HFF-Myc (cell line): Measurements from ENCODE around the gene KCNH5.
"Not testable (repeated sequence)": the region's sequence is repeated elsewhere in the genome, so short reads cannot be mapped to it uniquely, and the experiment has no call there.

Experiments used
- DNase-seq: peaks from one replicate; pipeline ENCODE4 v3.0.0-alpha.2; 2011; ENCODE audit warnings: low read depth; ENCODE audit errors: extremely low read depth
- H3K4me3 ChIP-seq: replicated peaks from 2 replicates; pipeline ENCODE4 v1.5.1; 2011; ENCODE audit warnings: low read depth, mild to moderate bottlenecking, control low read depth, low read length
- TF ChIP-seq, protein P1 (sequence below): IDR thresholded peaks from 2 replicates; pipeline ENCODE4 v1.5.1; 2012; ENCODE audit warnings: mild to moderate bottlenecking, low read depth, low read length, control low read depth; ENCODE audit errors: missing control alignments

Gene KCNH5

DNA sequence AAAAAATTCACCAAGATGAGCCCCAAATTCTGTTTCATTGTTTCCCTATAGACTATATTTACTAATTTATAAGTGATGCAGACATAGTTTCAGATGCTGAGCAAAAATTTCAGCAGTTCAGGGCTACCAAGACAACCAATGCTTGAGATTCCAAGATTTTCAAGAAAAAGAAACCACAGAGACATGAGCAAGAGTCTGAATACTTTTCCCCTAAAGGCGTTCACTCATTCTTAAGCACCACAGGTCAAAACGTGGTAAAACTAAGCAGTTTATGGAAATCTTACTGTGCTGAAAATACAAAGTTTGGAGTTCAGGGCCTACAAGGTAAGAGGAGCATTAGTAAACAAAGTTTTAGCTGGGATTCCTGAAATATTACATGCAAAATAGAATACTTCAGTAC, 221.2 kb downstream of the KCNH5 start:
- no peak for DNase-seq
- TF ChIP-seq, protein P1, sequence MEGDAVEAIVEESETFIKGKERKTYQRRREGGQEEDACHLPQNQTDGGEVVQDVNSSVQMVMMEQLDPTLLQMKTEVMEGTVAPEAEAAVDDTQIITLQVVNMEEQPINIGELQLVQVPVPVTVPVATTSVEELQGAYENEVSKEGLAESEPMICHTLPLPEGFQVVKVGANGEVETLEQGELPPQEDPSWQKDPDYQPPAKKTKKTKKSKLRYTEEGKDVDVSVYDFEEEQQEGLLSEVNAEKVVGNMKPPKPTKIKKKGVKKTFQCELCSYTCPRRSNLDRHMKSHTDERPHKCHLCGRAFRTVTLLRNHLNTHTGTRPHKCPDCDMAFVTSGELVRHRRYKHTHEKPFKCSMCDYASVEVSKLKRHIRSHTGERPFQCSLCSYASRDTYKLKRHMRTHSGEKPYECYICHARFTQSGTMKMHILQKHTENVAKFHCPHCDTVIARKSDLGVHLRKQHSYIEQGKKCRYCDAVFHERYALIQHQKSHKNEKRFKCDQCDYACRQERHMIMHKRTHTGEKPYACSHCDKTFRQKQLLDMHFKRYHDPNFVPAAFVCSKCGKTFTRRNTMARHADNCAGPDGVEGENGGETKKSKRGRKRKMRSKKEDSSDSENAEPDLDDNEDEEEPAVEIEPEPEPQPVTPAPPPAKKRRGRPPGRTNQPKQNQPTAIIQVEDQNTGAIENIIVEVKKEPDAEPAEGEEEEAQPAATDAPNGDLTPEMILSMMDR = no peak
- no peak overlapping the region for H3K4me3 ChIP-seq

DNA sequence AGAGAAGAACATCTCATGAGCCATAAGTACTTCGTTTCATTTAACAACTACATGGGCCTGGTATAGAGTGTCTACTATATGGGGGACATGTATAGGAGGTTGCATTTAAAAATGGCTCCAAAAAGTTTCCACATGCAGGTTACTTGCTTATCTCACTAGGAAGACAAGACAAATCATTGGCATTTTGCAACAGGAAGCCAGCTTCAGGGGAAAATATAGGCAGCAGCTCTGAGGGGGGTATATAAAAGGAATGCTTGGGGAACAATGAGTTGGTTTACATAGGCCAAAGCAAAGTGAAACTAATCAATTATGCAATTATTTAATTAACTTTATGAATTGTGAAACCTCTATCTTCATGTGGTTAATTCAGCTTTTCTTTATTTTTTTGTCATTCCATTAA, 225.3 kb downstream of the KCNH5 start:
- TF ChIP-seq, protein P1 = no peak
- H3K4me3 ChIP-seq = no peak overlapping the region
- no peak for DNase-seq

DNA sequence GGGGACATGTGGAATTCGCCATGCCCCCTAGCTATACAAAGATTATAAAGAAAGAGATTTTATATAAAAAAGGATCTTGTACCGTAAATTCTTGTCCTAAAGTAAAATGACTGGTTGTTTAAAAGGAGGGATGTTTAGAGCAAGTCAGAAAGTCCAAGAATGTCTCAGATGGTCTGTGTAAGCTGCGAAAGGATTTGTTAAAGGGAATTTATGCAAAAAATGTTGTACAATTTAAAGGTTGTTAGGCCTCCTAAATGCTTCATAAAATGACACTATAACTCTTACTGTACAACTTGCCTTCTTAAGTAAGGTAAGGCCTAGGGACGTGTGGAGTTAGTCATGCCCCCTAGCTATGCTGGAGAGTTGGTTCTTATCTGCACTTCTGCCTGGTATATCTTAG, 237.6 kb downstream of the KCNH5 start:
- H3K4me3 ChIP-seq = no peak overlapping the region
- TF ChIP-seq, protein P1 = no peak
- DNase-seq = no peak

DNA sequence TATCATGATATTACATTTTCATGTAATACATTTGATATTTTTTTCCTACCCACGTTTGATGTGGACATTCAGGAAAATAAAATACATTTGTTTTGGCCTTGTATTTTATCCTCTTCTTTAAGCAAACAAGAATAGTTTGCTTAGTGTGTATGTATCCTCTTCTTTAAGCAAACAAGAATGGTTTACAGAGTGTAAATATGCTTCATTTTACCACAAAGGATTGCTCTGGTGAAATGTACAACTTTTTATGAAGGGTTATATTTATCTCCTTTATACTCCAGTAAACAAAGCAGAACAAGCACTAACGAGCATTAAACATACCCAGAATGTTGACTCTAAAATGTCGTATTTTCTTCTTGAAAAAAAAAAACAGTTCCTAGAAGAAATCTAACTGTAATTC, 244.7 kb downstream of the KCNH5 start:
- H3K4me3 ChIP-seq = no peak overlapping the region
- TF ChIP-seq, protein P1 = no peak
- DNase-seq = no peak

DNA sequence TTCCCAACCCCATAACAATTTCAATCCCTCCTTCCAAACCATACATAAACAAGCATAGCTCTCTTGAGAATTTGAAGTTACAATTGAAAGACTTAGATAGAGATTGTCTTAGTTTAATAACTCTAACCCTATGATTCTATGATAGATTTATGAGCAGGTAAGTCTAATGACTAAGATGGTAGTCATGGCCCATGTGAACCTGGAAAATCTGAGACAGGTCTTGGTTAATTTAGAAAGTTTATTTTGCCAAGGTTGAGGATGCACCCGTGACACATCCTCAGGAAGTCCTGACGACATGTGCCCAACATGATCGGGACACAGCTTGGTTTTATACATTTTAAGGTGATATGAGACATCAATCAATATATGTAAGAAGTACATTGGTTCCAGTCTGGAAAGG, 248.8 kb downstream of the KCNH5 start:
- no peak overlapping the region for H3K4me3 ChIP-seq
- no peak for DNase-seq
- TF ChIP-seq, protein P1 = no peak

DNA sequence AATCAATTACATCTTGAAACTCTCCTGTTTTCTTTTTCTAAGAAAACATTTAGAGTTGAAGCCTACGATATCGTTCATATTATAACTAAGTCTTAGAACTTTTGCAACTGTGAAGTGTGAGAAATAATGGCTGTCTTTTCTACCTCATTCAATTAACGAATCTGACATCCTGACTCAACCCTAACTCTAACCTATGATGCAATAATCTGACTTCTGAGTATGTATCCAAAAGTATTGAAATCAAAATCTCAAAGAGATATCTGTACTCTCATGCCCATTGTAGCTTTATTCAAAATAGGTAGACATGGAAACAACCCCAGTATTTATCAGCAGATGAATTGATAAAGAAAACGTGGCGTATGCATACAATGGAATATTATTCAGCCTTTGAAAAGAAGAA, 252.7 kb downstream of the KCNH5 start:
- no peak for DNase-seq
- no peak overlapping the region for H3K4me3 ChIP-seq
- TF ChIP-seq, protein P1 = no peak

DNA sequence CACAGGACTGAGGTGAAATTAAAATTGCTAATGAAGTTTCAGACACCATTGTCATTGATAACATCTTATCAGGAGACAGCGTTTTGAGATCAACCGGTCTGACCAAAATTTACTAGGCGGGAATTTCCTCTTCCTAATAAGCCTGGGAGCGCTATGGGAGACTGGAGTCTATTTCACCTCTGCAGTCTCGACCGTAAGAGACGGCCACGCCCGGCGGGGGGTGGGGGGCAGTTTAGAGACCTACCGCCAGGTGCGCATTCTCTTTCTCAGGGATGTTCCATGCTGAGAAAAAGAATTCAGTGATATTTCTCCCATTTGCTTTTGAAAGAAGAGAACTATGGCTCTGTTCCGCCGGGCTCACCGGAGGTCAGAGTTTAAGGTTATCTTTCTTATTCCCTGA, 263.9 kb downstream of the KCNH5 start:
- DNase-seq, H3K4me3 ChIP-seq: not testable (repeated sequence)

DNA sequence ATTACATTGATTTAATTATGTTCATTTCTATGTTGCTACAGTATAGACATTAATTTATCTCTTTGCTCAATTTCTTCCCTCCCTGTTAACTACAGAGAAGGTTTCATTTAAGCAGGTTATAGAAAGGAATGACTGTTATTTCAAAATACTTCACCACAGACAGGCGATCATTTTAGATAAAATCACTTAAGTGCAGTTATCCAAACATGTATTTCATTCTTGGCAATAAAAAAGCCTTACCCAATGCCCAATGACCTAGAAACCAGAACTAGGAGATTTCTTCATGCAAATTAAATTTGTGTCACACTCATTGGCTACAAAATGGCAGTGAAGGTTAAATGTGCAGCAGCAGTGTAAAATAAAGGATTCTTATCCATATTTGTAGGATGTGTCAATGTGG, 266.4 kb downstream of the KCNH5 start:
- no peak for DNase-seq
- no peak overlapping the region for H3K4me3 ChIP-seq
- TF ChIP-seq, protein P1 = no peak
